ENCODE measurements around the gene MAML3. TPM values are rescaled to one million over a fixed set of nuclear protein-coding genes. Genes with fewer than 3 reads are reported as not detected.
"Not testable (repeated sequence)": the region's sequence is repeated elsewhere in the genome, so short reads cannot be mapped to it uniquely, and the experiment has no call there.

The MAML3 gene
- total RNA-seq, 1 donor from 2014 or later = 7.9 TPM

DNA sequence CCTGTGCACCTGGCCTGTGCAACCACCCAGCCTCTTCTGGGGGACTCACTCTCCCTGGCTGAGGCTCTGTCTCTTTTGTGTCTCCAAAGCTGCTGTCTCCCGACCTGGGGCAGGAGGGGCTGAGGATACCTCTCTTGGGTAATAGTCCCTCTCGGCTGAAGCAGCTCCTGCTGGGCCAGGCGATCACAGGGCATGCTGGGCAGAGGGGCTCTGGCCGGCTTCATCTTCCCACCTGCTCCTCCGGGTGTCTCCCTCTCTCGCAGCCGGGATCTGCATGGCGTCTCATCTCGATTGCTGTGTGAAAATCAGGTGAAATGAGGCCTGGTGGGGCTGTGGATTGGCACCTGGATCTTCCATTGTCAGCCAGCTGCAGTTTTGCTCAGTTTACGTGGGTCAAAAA, 435.2 kb downstream of the MAML3 start:
- peak; percentile 19 for ATAC-seq

DNA sequence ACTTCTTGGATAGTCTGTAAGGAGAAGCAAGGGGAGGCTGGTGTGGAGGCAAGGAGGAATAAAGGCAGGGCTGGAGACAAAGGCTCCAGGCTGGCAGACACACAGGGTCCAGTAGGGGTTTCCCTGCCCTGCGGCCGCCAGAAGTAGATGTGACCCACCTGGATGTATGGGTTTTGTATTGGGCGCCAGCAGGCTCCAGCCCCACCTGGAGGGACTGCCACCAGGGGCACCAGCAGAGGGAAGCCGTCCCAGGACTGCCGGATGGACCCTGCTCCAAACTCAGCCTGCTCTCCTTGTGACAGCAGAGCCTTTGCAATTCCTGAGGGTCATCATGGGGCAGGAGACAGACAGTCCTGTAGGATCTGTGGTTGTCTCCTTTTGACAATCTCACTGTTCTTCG, 435.6 kb downstream of the MAML3 start:
- peak; percentile 12 for ATAC-seq

DNA sequence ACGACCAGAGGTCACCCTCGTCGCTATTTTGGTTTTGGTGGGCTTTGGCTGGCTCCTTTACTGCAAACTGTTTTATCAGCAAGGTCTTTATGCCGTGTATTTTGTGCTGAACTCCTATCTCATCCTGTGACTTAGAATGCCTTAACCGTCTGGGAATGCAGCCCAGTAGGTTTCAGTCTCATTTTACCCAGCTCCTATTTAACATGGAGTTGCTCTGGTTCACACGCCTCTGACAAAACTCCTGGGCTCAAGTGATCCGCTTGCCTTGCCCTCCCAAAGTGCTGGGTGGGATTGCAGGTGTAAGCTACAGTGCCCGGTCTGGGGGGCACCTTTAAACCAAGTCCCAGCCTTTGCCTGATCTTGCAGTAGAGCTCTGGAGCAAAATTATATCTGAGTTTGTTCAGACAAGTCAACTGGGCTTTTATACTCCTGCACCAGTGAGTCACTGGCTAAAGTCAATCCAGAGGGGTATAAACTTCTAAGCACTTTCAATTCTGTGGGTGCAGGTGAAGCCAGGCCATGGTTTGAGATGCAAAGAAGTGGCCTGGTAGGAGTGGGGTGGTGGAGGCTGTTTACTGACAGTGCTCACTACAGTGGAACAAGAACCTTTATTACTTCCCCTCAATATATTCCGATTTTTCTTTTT, 438.1 kb downstream of the MAML3 start:
- peak; percentile 49 for ATAC-seq

DNA sequence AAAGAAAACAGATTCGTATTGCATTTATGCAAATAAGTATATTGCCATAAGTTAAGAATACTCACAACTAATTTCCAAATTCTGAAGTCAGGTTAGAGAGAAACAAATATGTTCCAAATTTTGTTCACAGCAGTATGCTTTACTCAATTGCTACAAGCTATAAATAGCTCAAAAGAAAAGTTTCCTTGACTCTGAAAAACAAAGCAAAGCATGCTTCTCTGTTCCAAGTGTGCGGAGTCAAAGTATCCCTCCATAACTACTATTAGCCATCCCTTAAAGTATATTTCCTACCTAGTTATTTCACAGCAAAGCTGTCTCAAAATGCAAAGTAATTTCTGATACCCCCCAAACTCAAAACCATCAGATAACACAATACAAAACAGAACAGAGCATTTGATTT, 441.1 kb downstream of the MAML3 start:
- no peak for ATAC-seq

DNA sequence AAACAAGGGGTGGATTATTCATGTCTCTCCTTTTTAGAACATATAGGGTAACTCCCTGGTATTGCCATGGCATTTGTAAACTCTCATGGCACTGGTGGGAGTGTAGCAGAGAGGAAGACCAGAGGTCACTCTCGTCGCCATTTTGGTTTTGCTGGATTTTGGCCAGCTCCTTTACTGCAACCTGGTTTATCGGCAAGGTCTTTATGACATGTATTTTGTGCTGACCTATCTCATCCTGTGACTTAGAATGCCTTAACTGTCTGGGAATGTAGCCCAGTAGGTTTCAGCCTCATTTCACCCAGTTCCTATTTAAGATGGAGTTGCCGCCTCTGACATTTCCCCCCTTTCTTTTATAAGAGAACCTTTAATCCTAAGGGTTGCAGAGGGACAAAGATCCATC, 442.5 kb downstream of the MAML3 start:
- ATAC-seq = no peak

DNA sequence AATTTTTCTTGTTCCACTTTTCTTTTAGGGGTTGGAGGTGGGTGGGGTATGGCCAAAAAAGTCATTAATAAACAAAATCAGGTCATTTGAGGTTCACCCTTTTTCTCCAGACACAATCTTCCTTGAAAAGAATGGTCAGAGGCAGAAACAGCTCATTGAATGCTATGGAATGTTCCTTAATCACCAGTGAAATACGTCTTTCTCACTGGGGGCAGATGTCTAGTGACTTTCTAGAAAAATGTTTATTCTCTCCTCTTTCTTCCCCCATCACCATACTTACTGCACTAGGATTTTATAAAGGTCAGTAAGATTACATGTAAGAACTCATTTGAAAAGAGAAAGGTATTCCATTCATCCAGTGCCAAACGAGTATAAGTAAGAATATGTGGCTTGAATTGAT, 443.9 kb downstream of the MAML3 start:
- ATAC-seq = no peak

DNA sequence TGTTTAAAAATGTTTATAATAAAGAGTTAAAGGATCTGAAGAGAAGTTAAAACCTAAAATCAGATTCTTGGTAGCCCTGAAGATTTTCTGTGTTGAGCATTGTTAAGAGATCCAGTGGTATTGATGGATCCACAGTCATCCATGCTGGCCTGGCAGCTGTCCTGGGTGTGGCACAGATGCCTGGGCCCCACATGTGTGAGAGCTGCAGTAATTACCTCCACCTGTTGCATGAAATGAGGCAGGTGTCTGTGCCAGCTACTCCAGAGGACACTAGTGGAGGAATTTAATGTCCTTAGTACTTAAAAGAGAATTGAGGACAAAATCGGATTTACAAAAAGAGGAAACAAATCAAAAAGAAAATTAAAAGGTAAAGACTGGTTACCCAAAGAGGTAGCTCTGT, 444.3 kb downstream of the MAML3 start:
- no peak for ATAC-seq

DNA sequence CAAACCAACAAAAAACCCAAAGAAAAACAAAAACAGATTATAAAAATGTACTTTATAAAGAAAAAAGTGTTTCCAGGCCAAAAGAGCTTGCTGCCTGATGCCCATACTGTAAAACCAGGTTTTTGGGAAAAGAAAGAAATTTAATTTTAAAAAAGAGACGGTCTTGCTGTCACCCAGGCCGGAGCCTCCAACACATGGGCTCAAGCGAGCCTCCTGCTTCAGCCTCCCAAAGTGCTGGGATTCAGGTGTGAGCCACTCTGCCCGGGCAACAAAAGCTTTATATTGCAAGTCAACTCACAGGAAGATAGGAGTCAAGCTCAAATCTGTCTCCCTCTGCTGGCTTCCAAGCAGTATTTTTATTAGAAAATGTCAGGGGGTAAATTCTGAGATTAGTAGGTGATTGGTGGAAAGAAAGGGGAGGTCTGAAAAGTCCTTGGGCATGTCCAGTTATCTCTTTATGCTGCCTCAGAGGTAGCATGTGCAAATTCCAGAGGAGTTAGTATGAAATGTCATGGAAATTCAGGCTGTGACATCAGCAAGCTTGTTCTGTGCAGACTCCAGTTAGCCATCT, 449.0 kb downstream of the MAML3 start:
- peak; percentile 18 for ATAC-seq

DNA sequence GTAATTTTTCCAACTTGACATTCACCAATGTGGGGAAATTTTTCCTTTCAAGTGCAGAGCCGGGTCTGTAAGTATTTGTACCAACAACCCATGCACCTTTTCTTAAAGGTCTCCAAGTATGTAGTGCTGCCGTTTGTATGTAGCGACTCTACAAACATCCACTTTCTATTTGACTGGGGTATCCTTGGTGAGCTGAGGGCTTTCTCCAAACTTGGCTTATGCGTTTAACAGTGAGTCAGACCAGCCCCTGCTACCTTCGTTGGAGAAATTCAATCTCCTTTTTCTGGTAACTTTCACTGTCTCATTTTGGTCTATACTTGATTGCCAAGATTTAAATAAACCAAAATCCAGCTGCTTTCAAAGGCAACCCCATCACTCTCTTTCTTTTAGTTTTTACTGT, 453.4 kb downstream of the MAML3 start:
- no peak for ATAC-seq

DNA sequence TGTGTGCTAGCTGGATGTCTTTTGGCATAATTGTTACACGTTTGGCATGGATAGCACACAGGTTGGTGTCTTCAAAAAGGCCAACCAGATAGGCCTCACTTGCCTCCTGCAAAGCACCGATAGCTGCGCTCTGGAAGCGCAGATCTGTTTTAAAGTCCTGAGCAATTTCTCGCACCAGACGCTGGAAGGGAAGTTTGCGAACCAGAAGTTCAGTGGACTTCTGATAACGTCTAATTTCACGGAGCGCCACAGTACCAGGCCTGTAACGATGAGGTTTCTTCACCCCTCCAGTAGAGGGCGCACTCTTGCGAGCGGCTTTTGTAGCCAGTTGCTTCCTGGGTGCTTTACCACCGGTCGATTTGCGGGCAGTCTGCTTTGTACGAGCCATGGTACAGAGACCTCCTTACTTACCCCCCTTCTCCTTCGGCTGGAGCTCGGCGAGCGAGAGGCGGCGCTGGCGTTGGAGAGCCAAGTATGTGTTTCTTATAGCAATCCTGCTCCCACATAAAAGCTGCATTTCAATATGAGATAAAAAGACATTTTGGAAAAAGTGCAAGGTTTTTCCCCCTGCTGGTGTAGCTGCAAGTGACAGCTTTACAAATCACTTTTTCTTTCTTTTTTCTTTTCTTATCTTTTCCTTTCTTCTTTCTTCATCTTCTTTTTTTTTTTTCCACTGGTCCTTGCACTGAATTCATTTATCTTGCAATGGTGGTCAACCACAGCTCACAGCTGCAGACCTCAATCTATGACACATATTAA, 455.6 kb downstream of the MAML3 start:
- not testable (repeated sequence) for ATAC-seq

DNA sequence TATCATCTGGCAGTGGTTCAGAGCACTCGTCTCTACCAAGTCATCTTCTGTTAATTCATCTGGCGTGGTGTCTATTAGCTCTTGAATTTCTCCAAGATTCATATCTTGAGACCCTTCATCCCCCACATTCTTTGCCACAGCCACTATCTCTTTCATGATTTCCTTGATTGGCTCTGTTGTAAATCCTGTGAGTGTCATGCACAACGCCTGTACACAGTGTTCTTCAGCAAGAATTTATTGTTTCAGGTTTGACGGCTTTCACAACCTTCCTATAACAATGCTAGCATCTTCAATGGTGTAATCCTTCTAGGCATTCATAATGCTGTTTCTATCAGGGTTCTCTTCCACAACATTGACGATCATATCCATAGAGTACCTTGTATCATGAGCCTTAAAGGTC, 457.5 kb downstream of the MAML3 start:
- ATAC-seq = peak; percentile 50

DNA sequence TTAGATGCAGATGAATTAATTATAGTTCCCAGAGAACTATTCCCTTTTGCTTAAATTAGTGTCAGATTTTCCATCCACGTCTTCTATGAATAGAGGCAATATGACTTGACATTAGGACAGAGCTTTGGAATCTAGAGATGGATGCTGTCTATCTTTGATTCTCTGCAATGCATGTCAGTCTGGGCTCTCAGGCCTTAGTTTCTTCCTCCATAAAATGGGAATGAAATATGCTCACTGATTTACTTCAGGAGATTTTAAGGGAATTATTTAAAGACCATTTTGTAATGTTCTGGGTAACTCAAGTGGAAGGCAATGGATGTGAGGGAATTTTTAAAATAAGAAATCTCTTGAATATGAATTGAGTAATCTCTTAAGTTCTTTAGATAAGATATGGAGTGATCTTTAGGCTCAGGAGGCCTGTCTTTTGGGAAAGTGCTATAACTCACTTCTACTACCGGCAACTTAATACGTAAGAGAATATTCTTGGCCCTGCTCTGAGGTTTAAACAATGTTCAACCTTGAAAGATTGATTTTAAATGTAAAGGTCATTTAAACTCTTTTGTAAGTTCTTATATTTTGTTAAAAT, 459.4 kb downstream of the MAML3 start:
- ATAC-seq = no peak

DNA sequence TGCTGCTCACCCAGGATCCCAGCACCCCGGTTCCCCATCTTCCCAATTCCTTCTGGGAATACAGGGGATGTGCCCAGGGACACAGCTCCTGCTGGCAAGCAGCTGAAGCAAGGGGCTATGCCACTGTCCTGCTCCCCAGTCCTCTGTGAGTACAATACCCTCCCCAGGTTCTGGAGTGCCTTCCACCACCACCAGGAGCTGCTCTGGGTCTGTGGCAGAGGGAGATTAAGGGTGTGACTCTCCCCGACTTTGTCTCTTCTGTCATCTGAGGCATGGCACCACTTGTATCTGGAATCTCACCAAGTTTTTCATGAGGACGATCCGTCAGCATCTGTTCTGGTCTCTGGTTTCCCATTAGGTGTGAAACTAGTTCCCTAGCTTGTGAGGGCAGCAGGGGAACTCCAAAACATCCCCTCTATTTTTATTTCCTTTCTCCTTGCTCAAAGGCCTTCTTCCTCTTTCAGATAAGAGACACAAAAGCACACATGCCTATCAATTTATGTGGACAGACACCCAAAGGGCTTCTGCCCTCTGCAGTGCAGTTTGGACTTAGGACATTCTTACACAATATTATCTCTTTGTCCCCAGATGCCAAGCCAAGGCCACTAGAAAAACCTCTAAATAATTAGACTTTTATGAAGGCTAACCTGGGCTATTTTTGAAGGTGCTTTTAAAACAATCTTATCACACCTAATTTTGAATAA, 461.5 kb downstream of the MAML3 start:
- ATAC-seq = peak; percentile 85

DNA sequence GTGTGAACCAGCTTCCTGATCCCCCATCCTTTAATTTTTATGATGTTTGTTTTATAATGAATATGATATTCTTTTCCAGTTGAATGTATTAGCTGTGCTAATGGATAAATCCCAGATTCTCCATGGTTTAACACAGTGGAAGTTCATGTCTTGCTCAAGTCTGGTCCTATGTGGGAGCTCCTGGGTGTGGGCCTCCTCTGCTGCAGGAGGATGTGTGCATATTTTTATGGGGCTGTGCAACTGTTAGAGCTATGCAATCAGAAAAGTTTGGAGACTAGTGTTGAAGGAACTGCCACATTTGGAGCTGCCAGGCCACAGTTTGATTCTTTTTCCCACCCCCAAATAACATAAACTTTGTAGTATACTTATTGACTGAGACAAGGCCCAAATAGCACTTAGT, 463.6 kb downstream of the MAML3 start:
- ATAC-seq = no peak

DNA sequence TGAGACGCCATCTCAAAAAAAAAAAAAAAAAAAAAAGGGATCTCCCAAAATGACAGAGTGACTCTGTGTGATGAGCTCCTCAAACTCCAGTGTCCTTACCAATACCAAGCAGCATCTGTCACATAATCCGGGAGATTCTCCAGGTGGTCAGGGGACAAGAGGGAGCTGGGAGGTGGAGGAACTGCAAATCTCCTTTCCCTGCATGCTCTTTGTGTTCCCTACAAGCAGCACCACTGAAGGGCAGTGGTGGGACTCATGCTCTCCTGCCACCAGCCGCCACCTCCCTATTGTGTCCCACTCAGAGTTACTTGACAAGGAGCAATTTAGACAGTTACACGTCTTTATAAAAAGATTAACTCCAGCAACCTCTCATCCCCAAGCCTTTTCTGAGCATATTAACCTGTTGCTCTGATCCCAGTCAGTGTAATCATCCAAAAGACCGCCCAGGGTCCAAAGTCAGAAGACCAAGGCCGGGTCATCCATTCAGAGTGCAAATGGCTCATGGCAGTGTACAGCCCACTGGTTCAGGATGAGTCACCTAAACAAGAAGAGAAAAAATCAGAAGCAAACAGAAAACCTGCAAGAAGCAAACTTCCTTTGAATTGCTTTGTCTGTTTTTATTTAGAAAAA, 464.8 kb downstream of the MAML3 start:
- ATAC-seq = no peak

DNA sequence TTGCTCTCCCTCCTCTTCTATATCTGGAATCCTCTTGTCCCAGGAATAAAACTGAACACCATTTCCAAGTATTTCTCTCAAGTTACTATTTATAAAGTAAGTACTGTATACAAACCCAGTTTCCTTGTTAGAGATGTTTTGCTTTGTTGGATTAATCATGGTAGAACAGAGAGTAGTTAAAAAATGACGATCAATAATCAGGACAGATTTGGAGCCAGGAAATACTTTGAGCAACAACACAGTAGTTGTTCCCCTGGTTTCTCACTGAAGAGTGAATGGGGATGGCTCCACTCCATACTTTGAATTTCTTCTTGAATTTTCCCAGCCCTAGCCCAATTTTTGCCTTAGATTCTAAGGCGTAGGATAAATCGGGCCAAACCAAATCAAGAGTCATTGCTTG, 467.0 kb downstream of the MAML3 start:
- ATAC-seq = no peak

DNA sequence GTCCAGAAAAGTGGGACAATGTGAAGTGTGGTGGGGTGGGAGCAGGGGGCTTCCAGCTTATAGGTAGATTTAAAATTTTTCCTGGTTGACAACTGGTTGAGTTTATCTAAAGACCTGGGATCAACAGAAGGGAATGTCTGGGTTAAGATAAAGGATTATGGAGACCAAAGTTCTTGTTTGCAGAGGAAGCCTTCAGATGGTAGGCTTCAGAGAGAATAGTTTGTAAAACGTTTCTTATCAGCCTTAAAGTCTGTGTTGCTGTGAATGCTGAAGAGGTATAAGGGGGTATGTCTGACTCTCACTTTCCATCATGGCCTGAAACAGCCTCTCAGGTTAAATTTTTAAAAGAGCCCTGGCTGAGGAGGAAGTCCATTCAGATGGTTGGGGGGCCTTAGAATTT, 467.9 kb downstream of the MAML3 start:
- no peak for ATAC-seq

DNA sequence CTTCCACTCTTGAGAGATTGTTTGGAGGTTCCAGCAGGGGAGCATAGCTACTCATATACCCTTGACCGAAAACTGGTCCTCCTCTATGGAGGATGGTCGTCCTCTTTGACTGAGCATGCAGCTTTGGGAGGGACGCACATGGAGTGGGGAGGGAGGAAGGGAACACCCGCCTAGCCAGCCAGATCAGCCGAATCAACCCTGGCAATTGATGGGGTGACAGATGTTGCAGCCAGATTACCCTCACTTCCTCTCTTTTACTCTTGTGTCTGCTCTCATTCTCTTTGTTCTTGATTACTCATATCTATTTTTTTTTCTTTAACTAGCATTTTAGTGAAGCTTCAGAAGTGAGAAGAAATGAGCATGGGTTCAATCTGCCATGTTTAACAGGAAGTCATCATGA, 468.8 kb downstream of the MAML3 start:
- ATAC-seq = no peak

DNA sequence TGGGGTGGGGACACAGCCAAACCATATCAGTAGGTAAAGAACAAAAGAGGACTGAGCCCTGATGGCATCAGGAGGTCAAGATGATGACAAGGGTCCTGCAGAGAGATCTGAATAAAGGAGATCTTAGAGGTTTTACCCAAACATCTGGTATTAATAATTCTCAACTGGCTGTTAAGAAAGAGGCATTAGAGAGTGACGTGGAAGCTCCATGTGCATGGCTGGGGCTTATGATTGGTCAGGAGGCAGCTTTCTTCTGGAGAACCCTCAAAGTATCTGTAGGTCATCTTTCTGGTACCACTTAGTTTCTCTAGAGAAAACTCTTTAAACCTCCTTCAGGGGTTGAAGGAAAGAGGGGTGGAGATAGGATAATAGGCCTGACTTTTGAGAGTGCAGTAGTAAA, 469.6 kb downstream of the MAML3 start:
- no peak for ATAC-seq

DNA sequence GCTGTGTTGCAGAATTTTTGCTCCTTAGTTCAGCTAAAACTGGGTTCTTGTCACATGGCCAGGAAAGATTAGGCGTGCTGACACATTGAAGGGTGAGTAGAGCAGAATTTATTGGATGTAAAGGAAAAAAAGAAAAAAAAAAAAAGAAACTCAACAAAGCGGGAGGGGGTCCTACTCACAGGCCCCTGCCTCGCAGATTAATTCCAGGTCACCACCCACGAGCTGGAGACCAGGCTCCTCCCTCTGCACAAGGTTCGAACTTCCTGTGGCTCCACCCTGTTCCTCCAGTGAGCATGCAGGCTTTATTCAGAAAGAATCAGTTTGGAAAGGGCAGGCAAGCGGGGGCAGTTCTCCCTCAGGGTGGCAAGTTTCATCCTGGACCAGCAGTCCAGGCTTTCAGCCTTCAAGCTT, 471.2 kb downstream of the MAML3 start:
- ATAC-seq = peak; percentile 42

DNA sequence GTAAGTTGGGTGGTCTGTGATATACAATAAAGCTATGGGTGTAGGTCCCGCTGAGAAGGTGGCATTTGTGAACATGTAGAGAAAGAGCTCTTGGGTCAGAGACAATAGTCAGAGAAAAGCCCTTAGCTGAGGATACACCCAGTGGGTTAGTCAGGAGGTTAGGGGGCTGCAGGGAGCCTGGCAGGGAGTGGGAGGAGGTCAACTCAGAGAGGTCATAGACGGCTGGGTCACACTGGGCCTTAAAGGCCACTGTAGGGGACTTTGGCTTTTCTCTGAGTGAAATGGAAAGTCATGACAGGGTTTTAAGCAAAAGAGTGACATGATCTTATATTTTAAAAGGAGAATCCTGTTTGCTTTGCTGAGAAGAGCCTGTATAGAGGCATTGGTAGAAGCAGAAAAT, 471.7 kb downstream of the MAML3 start:
- ATAC-seq = no peak

DNA sequence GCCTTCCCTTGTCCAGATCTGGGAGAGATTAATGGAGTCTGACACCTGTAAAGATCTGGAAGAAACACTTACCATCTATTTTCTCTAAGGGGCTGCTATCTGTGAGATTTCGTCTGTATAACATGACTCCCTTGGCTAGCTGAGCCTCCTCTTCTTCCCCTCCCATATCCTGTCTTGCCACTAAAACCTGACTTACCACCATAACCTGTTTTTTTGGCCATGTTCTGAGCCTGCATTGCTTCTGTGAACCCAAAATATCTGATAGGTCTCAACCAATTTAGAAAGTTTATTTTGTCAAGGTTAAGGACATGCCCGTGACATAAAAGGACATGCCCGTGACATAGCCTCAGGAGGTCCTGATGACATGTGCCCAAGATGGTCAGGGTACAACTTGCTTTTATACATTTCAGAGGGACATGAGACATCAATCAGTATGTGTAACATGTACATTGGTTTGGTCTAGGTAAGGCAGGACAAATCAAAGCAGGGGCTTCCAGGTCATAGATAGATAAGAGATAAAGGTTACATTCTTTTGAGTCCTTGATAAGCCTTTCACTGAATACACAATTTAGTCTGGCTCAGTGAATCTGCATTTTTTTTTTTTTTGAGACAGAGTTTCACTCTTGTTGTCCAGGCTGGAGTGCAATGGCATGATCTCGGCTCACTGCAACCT, 476.9 kb downstream of the MAML3 start:
- ATAC-seq = peak; percentile 80

Data from esophagus mucosa (tissue), 1 donor.